Measurements from ENCODE around the gene ZSWIM4.

Gene ZSWIM4

DNA sequence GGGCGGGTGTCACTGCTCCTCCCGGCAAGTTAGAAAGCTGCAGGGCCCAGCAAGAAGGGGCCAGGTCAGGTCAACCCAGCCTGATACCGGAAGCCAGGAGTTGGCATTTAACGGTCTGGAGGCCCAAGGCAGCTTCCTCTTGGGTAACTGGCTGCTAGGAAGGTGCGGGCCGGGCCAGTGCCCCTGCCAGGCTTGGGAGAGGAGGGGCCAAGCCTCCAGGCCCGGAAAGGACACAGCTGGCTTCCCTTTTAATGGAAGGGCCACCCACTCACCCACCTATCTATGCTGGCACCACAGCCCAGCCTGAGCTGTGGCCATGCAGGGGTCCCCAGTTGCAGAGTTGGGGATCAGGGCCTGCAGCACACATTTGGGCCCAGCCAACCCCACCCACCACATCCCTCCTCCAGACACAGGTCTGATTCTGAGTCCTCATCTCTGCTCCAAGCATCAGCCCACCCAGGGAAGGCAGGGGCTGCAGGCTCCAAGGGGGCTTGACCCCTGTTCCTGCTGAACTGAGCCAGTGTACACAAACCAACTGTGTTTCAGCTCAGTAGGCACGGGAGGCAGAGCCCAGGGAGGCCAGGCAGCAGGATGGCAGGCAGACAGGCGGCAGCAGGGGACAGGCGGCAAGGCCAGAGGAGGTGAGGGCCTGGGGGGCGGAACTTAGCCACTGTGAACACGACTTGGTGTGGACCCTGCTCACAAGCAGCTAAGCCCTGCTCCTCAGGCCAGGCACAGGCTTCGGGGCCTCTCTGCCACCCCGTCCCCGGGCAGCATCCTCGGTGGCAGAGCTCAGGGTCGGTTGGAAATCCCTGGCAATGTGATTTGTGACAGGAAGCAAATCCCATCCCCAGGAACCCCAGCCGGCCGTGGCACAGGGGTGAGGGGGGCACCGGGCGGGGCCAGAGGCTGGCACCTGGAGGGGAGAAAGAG lies 40.8 kb downstream of the ZSWIM4 start:
- TF ChIP-seq, protein P1, sequence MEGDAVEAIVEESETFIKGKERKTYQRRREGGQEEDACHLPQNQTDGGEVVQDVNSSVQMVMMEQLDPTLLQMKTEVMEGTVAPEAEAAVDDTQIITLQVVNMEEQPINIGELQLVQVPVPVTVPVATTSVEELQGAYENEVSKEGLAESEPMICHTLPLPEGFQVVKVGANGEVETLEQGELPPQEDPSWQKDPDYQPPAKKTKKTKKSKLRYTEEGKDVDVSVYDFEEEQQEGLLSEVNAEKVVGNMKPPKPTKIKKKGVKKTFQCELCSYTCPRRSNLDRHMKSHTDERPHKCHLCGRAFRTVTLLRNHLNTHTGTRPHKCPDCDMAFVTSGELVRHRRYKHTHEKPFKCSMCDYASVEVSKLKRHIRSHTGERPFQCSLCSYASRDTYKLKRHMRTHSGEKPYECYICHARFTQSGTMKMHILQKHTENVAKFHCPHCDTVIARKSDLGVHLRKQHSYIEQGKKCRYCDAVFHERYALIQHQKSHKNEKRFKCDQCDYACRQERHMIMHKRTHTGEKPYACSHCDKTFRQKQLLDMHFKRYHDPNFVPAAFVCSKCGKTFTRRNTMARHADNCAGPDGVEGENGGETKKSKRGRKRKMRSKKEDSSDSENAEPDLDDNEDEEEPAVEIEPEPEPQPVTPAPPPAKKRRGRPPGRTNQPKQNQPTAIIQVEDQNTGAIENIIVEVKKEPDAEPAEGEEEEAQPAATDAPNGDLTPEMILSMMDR (conservative IDR thresholded peaks at IDR 0.05; ENCODE audit: low read depth) = no peak
- no peak for DNase-seq (ENCODE audit: low spot score)
- POLR2A ChIA-PET (ENCODE audit: low non-redundant PET) = interaction anchor here (0.8 to 1.4 kb wide), 5 partner anchors 16 to 42 kb away, joined by 3 to 11 read pairs (median 4); no protein-coding TSS in a partner anchor
- CTCF ChIA-PET = interaction anchor here (0.5 to 1.6 kb wide), 4 partner anchors 11 to 76 kb away, joined by 3 to 6 read pairs (median 4); no protein-coding TSS in a partner anchor
- peak overlapping the region; percentile 100 for H3K27ac ChIP-seq

DNA sequence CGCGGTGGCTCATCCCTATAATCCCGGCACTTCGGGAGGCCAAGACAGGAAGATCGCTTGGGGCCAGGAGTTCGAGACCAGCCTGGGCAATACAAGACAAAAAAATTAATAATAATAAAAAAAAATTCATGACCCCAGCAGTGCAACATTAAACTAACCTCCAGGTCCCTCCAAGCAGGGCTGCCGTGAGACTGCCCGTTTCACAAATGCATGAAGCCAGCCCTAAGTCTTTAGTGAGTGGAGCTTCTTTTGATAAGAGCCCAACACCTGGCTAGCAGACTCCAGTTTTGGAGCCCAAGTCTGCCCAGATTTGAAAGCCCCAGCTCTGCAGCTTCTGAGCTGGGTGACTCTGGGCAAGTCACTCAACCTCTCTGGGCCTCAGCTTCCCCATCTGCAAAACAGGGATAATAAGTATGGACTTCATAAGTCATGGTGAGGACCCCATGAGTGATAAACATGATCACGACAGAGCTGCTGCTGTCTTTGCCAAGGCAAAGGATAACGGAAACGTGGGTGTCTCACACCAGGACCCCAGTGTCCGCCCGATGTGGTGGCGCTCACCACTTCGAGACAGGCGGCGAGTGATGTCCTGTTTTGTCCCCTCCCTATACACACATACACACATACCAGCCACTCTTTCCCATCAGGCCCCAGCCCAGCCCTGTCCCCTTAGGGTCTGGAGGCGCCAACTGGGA lies 43.3 kb downstream of the ZSWIM4 start:
- peak overlapping the region; percentile 100 for H3K27ac ChIP-seq
- no peak for DNase-seq (ENCODE audit: low spot score)
- TF ChIP-seq, protein P1 (conservative IDR thresholded peaks at IDR 0.05; ENCODE audit: low read depth) = no peak
- ChIA-PET CTCF (no interaction called here), POLR2A (ENCODE audit: low non-redundant PET) (interaction anchor here (0.9 kb wide), 1 partner anchor 24 kb away, joined by 3 read pairs; no protein-coding TSS in a partner anchor)

DNA sequence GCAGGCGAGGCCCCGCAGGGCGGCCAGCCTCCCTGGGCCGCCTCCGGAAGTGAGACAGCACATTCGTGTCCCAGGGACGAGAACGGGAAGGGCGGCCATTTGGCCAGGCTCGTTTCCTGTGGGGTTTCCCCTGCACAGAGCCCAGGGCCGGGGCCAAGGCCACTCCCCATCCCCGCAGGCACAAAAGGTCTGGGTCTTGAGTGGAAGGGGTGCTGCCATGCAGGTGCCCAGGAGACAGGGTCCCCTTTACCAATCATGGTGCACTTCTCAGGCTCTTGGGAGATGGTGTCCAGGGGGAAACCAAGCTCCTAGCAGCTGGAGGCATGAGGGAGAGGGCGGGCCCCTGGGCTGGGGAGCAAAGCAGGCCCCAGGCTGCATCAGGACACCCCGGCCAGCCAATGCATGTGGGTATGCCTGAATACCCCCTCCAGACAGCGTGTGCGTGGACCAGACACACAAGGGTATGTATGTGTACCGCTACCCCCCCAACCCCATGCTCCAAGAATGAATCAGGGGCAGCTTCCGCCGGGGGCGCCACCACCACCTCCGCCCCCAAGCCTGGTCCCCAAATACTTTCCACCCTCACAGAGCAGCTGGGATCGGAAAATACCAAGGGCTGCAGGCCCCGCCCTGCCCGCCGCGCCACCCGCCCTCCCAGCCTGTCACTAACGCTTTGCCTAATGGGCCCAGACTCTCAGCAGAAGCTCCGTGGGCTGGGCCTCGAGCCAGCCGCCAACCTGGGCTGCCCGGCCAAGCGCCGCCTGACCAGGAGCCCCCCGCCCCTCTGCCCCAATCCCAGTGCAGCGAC lies 44.1 kb downstream of the ZSWIM4 start:
- DNase-seq (ENCODE audit: low spot score) = no peak
- ChIA-PET CTCF (interaction anchor here (0.5 to 0.9 kb wide), 2 partner anchors 23 to 74 kb away, joined by 3 to 5 read pairs; no protein-coding TSS in a partner anchor), POLR2A (ENCODE audit: low non-redundant PET) (interaction anchor here (0.7 to 0.9 kb wide), 3 partner anchors 23 to 243 kb away, joined by 3 to 4 read pairs (median 3); no protein-coding TSS in a partner anchor)
- H3K27ac ChIP-seq = peak overlapping the region; percentile 100
- TF ChIP-seq, protein P1 (conservative IDR thresholded peaks at IDR 0.05; ENCODE audit: low read depth) = no peak

DNA sequence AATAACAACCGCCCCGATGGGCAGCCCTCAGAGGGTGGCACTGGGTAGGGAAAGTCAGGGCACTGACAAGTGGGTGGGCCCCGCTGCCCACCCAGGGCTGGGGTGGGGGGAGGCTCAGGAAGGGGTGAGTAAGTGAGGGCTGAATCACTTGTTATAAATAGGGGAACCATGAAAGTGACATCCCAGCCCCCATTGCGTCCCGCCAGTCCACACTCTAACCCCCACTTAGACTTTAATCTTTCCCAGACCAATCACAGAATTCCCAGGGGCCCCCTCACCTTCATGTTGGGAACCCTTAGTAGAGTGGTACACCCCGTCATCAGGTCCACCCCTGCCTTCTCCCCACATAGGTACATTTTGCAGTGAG lies 44.7 kb downstream of the ZSWIM4 start:
- TF ChIP-seq, protein P1 (conservative IDR thresholded peaks at IDR 0.05; ENCODE audit: low read depth) = no peak
- DNase-seq (ENCODE audit: low spot score) = no peak
- POLR2A ChIA-PET (ENCODE audit: low non-redundant PET) = interaction anchor here (0.7 kb wide), 3 partner anchors 23 to 242 kb away, joined by 3 to 4 read pairs (median 3); no protein-coding TSS in a partner anchor
- CTCF ChIA-PET = interaction anchor here (0.9 kb wide), 1 partner anchor 22 kb away, joined by 5 read pairs; no protein-coding TSS in a partner anchor
- peak overlapping the region; percentile 100 for H3K27ac ChIP-seq

DNA sequence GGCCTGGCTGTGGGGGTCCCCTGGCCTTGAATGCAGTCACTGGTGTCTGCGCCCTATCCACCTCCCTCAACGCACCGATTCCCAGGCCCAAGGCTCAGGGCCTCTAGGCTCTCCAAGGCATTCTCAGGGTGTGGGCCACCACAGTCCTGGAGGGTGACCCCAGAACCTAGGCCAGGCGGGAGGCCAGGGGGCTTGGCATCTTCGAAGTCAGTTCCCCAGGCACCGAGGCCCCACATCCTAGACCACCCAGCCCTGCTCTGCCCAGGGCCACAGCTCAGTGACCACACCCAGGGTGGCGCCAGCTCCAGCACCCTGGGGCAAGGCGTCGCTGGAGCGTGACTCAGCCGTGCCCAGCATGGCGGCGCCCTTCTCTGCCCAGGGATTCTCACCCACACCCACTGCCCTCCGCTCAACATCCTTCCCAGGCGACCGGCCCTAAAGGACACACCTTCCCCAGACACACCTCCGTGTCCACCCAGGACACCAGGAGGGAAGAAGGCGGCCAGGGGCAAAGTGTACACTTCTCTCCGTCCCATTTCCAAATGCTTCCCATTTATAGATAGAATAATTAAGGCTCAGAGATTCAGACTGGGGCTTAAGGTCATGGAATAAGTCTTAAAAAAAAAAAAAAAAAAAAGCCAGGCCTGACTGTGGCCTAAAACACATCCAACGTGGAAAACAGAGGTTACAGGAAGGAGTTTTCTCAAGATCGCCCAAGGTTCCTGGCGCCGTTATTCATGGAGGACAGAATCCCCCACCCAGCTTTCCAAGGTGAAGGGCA lies 45.3 kb downstream of the ZSWIM4 start:
- POLR2A ChIA-PET (ENCODE audit: low non-redundant PET) = interaction anchor here (0.7 kb wide), 2 partner anchors 23 to 242 kb away, joined by 3 to 4 read pairs; no protein-coding TSS in a partner anchor
- DNase-seq (ENCODE audit: low spot score) = peak; percentile 71
- peak overlapping the region; percentile 100 for H3K27ac ChIP-seq
- CTCF ChIA-PET = interaction anchor here (0.7 to 0.9 kb wide), 2 partner anchors 22 to 252 kb away, joined by 5 read pairs; no protein-coding TSS in a partner anchor
- TF ChIP-seq, protein P1 (conservative IDR thresholded peaks at IDR 0.05; ENCODE audit: low read depth) = no peak

Measured in RWPE1 (cell line).